SK-N-MC (cell line): ENCODE data around the gene CCDC70.

Experiments
- DNase-seq: peaks from one replicate; pipeline ENCODE4 v3.0.0-alpha.2; 2011; ENCODE audit warnings: low read depth, low spot score
- H3K27ac ChIP-seq: fragments of 200-600 bp; sonication (generic); 2 replicates; pipeline ENCODE4 v1.5.1; 2016; ENCODE audit warnings: mixed run types
- H3K36me3 ChIP-seq: fragments of 200-600 bp; sonication (generic); 2 replicates; pipeline ENCODE4 v1.6.1; 2017; ENCODE audit warnings: antibody characterized with exemption, low read length, mixed read lengths; ENCODE audit not compliant: insufficient read depth
- H3K4me3 ChIP-seq: fragments of 200-600 bp; sonication (generic); 2 replicates; pipeline ENCODE4 v1.5.1; 2016
- H3K9ac ChIP-seq: fragments of 200-600 bp; sonication (generic); 2 replicates; pipeline ENCODE4 v1.8.0; 2017; ENCODE audit warnings: mixed run types, mixed read lengths; ENCODE audit not compliant: insufficient read length
- H3K9me3 ChIP-seq: fragments of 200-600 bp; sonication (generic); 2 replicates; pipeline ENCODE4 v1.6.1; 2017; ENCODE audit warnings: low read depth, mild to moderate bottlenecking, antibody characterized with exemption, low read length, moderate library complexity, mixed read lengths
- EZH2 ChIP-seq: fragments of 200-600 bp; sonication (generic); IDR thresholded peaks from one replicate; pipeline ENCODE4 v1.6.1; 2017; ENCODE audit warnings: antibody characterized with exemption
- FOXP2 ChIP-seq: optimal IDR thresholded peaks from 2 replicates; pipeline ENCODE3; 2011; ENCODE audit warnings: mild to moderate bottlenecking, moderate library complexity; ENCODE audit not compliant: insufficient read depth; ENCODE audit errors: extremely low read length, control extremely low read depth
- POLR2AphosphoS5 ChIP-seq: IDR thresholded peaks from 2 replicates; pipeline ENCODE4 v1.6.1; 2012; ENCODE audit warnings: mild to moderate bottlenecking, low read depth, low read length, borderline replicate concordance

CCDC70 gene

DNA sequence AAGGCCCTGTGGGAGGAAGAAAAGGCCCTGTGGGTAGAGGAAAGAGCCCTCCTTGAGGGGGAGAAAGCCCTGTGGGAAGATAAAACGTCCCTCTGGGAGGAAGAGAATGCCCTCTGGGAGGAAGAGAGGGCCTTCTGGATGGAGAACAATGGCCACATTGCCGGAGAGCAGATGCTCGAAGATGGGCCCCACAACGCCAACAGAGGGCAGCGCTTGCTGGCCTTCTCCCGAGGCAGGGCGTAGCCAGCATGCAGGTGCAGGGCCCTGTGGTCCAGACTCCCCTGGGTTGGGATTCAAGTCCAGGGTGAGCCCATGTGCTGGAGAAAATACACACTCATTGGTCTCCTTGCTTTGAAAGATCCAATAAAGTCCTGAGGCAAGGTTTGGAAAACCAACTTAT is 4.1 kb downstream of the CCDC70 start:
- H3K9me3 ChIP-seq = no peaks in the 10 kb centered on the region
- H3K27ac ChIP-seq = no peak overlapping the region
- H3K9ac ChIP-seq = no peak overlapping the region
- DNase-seq = no peak
- H3K4me3 ChIP-seq = no peak overlapping the region
- H3K36me3 ChIP-seq = no peaks in the 10 kb centered on the region
- TF ChIP-seq FOXP2 (no peak), POLR2AphosphoS5 (no peak), EZH2 (no peak)

GRCh38 chr13:51867062-51867461 is 5.3 kb downstream of the CCDC70 start:
- TF ChIP-seq FOXP2 (no peak), EZH2 (no peak), POLR2AphosphoS5 (no peak)
- H3K36me3 ChIP-seq = no peaks in the 10 kb centered on the region
- H3K9me3 ChIP-seq = no peaks in the 10 kb centered on the region

GRCh38 chr13:51869916-51870315 is 8.1 kb downstream of the CCDC70 start:
- H3K36me3 ChIP-seq = no peaks in the 10 kb centered on the region
- H3K9ac ChIP-seq = no peak overlapping the region
- H3K4me3 ChIP-seq = no peak overlapping the region
- H3K27ac ChIP-seq = no peak overlapping the region
- TF ChIP-seq POLR2AphosphoS5 (no peak), FOXP2 (no peak), EZH2 (no peak)
- H3K9me3 ChIP-seq = no peaks in the 10 kb centered on the region
- DNase-seq = no peak

More at GRCh38 chr13:51867062-51867461, 5.3 kb downstream of the CCDC70 start:
- H3K4me3 ChIP-seq = no peak overlapping the region
- DNase-seq = no peak
- H3K9ac ChIP-seq = no peak overlapping the region
- H3K27ac ChIP-seq = no peak overlapping the region

- no peak for DNase-seq
- no peak overlapping the region for H3K9ac ChIP-seq
- no peak overlapping the region for H3K4me3 ChIP-seq
- TF ChIP-seq FOXP2 (no peak), POLR2AphosphoS5 (no peak), EZH2 (no peak)
- no peak overlapping the region for H3K27ac ChIP-seq
- no peaks in the 10 kb centered on the region for H3K9me3 ChIP-seq
- no peaks in the 10 kb centered on the region for H3K36me3 ChIP-seq
These were observed 8.8 kb downstream of the CCDC70 start for GRCh38 chr13:51870616-51871015.

GRCh38 chr13:51873117-51873798 is 11.5 kb downstream of the CCDC70 start:
- no peaks in the 10 kb centered on the region for H3K9me3 ChIP-seq
- TF ChIP-seq EZH2 (no peak), FOXP2 (no peak), POLR2AphosphoS5 (no peak)
- no peak overlapping the region for H3K27ac ChIP-seq
- DNase-seq = no peak
- H3K4me3 ChIP-seq = no peak overlapping the region
- no peaks in the 10 kb centered on the region for H3K36me3 ChIP-seq
- no peak overlapping the region for H3K9ac ChIP-seq

DNA sequence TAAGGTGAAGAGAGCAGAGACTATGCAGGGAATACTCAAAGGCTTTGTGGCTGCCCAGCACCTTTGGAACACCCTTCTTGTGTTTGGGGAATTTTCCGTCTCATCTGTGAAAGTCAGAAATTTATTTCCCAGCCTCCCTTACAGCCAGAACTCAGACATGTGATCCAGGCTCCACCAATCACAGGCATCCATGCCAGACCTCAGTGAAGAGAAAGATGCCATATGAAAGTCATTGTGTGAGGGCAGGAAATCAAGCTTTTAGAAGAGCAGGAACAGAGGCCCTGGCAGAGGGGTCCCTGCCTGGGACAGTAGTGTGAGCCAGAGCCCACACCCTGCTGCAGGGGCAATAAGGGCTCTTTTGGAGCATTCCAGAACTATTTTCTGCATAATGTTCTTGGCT is 12.1 kb downstream of the CCDC70 start:
- no peak for DNase-seq
- no peaks in the 10 kb centered on the region for H3K36me3 ChIP-seq

GRCh38 chr13:51874651-51875050 is 12.9 kb downstream of the CCDC70 start:
- no peak overlapping the region for H3K27ac ChIP-seq
- TF ChIP-seq POLR2AphosphoS5 = no peak
- TF ChIP-seq EZH2 = no peak
- no peak for TF ChIP-seq FOXP2
- H3K9me3 ChIP-seq = no peaks in the 10 kb centered on the region
- no peak for DNase-seq
- no peak overlapping the region for H3K4me3 ChIP-seq
- no peak overlapping the region for H3K9ac ChIP-seq
- no peaks in the 10 kb centered on the region for H3K36me3 ChIP-seq

More for the DNA sequence above, 12.1 kb downstream of the CCDC70 start:
- TF ChIP-seq FOXP2 (no peak), EZH2 (no peak)
- Histone ChIP-seq H3K27ac (no peak overlapping the region), H3K4me3 (no peak overlapping the region), H3K9me3 (no peaks in the 10 kb centered on the region), H3K9ac (no peak overlapping the region)

DNA sequence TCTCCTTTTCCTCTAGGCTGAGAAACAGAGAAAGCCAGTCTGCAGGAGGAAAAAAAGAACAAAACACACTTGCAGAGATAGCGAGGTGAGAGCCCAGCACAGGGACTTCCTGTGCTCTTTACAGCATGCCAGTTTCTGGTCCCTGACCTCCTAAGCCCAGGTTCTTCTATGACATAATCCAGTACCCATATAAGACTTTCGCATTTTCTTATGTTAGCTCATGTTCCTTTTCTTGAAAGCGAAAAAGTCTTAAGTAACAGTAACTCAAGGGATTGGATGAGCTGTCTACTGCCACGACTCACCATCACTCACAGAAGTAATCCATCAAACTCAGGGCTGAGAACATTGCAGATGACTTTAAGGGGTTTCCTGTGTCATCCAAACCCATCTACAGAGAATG is 17.4 kb downstream of the CCDC70 start:
- H3K36me3 ChIP-seq = no peaks in the 10 kb centered on the region
- TF ChIP-seq POLR2AphosphoS5 = no peak
- H3K9me3 ChIP-seq = no peaks in the 10 kb centered on the region
- H3K27ac ChIP-seq = no peak overlapping the region
- no peak for DNase-seq
- no peak overlapping the region for H3K9ac ChIP-seq
- H3K4me3 ChIP-seq = no peak overlapping the region

GRCh38 chr13:51881296-51881695 is 19.5 kb downstream of the CCDC70 start:
- Histone ChIP-seq H3K27ac (no peak overlapping the region), H3K9ac (no peak overlapping the region), H3K9me3 (no peaks in the 10 kb centered on the region), H3K36me3 (no peaks in the 10 kb centered on the region), H3K4me3 (no peak overlapping the region)
- no peak for DNase-seq
- TF ChIP-seq POLR2AphosphoS5 (no peak), FOXP2 (no peak), EZH2 (no peak)
